GM12878 (cell line): ENCODE data around the gene NME8. TPM values are rescaled to one million over a fixed set of nuclear protein-coding genes. Genes with fewer than 3 reads are reported as not detected.
A peak's percentile ranks its signal among the peaks of the same experiment; 100 is the strongest.

Source experiments
- ATAC-seq: fragments of 200-7000 bp; cut with Tn5 transposase; 3 replicates; pipeline ENCODE4 v1.9.1; 2020; ENCODE audit warnings: mild to moderate bottlenecking, moderate library complexity
- BruUV-seq: library from RNA; stranded (reverse); fragments of 400-500 nt; replicated peaks from 2 replicates; lab custom pipeline; 2021; lab: Mats Ljungman, UMichigan
- CTCF ChIA-PET: fragments of 300-600 bp; sonication (Branson Sonifier 250); formaldehyde crosslinking; extraction: SDS; loops from one replicate; lab custom pipeline; 2021; ENCODE audit warnings: inconsistent platforms; lab: Yijun Ruan, JAX
- POLR2A ChIA-PET: fragments of 350-600 bp; formaldehyde crosslinking; extraction: SDS; loops from one replicate; lab custom pipeline; 2021; ENCODE audit warnings: inconsistent platforms; lab: Charles Lee
- RAD21 ChIA-PET: fragments of 300-600 bp; sonication (Branson Sonifier 250); formaldehyde crosslinking; loops from one replicate; lab custom pipeline; 2023; ENCODE audit warnings: antibody characterized with exemption; ENCODE audit not compliant: unreplicated experiment; lab: Charles Lee
- SMC1A ChIA-PET: fragments of 300-600 bp; sonication (Branson Sonifier 250); formaldehyde crosslinking; loops from one replicate; lab custom pipeline; 2023; ENCODE audit not compliant: unreplicated experiment, uncharacterized antibody; lab: Charles Lee
- DNase-seq: peaks from one replicate; pipeline ENCODE4 v3.0.0-alpha.2; 2011; ENCODE audit warnings: low read depth, low spot score
- FAIRE-seq: peaks from 3 replicates; lab custom pipeline; 2011; peaks lifted over from hg19 to GRCh38; lab: Jason Lieb, UNC
- H2AFZ ChIP-seq: 2 replicates; pipeline ENCODE4 v1.6.0; 2011; ENCODE audit warnings: low read depth, low read length, control low read depth; ENCODE audit not compliant: control insufficient read depth
- H3K27ac ChIP-seq: 2 replicates; pipeline ENCODE4 v1.5.1; 2011; ENCODE audit warnings: control low read depth; ENCODE audit not compliant: control insufficient read depth, insufficient read depth
- H3K27me3 ChIP-seq, 2 experiments: replicated peaks in 1 of 2; 2 replicates each; pipeline versions ENCODE4 v1.6.0 to v1.6.1; 2011; ENCODE audit warnings: low read length in 1 of 2; ENCODE audit not compliant: control insufficient read depth in 2 of 2, insufficient read depth in 2 of 2
- H3K36me3 ChIP-seq, 2 experiments: 2 replicates each; pipeline ENCODE4 v1.5.1; 2011; ENCODE audit warnings: low read length in 1 of 2; ENCODE audit not compliant: control insufficient read depth in 2 of 2, insufficient read depth in 2 of 2
- H3K4me1 ChIP-seq: 2 replicates; pipeline ENCODE4 v1.6.1; 2011; ENCODE audit warnings: mild to moderate bottlenecking, low read length, moderate library complexity, mixed read lengths; ENCODE audit not compliant: control insufficient read depth, insufficient read depth
- H3K4me2 ChIP-seq: 2 replicates; pipeline ENCODE4 v1.6.0; 2011; ENCODE audit warnings: control low read depth; ENCODE audit not compliant: control insufficient read depth, insufficient read depth
- H3K4me3 ChIP-seq: fragments of 200-600 bp; sonication (generic); 2 replicates; pipeline ENCODE4 v1.5.1; 2016
- H3K79me2 ChIP-seq: 2 replicates; pipeline ENCODE4 v1.6.0; 2011; ENCODE audit warnings: low read length; ENCODE audit not compliant: control insufficient read depth, insufficient read depth
- H3K9ac ChIP-seq: 2 replicates; pipeline ENCODE4 v1.8.0; 2011; ENCODE audit warnings: low read length, control low read depth, mixed read lengths; ENCODE audit not compliant: control insufficient read depth, insufficient read depth
- H3K9me3 ChIP-seq: replicated peaks from 3 replicates; pipeline ENCODE4 v1.5.1; 2011; ENCODE audit warnings: mild to moderate bottlenecking, low read length; ENCODE audit not compliant: control insufficient read depth, insufficient read depth
- H4K20me1 ChIP-seq: 2 replicates; pipeline ENCODE4 v1.6.0; 2011; ENCODE audit not compliant: control insufficient read depth, insufficient read depth
- EED ChIP-seq: sonication (generic); IDR thresholded peaks from 2 replicates; pipeline ENCODE4 v1.6.1; 2016; ENCODE audit warnings: antibody characterized with exemption, low read depth
- PAX5 ChIP-seq: IDR thresholded peaks from 2 replicates; pipeline ENCODE4 v1.6.1; 2011; ENCODE audit warnings: low read depth, low read length, borderline replicate concordance
- RB1 ChIP-seq: fragments of 450-650 bp; formaldehyde crosslinking; IDR thresholded peaks from 2 replicates; pipeline ENCODE4 v1.6.1; 2017; ENCODE audit warnings: mild to moderate bottlenecking, borderline replicate concordance
- WGBS: methylation state at CpG from one replicate; pipeline ENCODE4 v1.1.6; 2016; ENCODE audit warnings: low lambda C conversion rate; ENCODE audit not compliant: insufficient replicate concordance, insufficient coverage; ENCODE audit errors: missing lambda C conversion rate; 5-methylcytosine and 5-hydroxymethylcytosine counted together
- in situ Hi-C: fragments of 300-500 bp; cut with MboI; formaldehyde crosslinking; loops from 9 replicates; pipeline ENCODE4 v1.14.3; 2018; ENCODE audit warnings: mixed read lengths
- intact Hi-C: fragments of 100-400 bp; cut with micrococcal nuclease; formaldehyde crosslinking; loops from one replicate; pipeline ENCODE4 v1.14.2; 2022; ENCODE audit not compliant: unreplicated experiment
- polyA plus RNA-seq, 11 experiments: library from polyadenylated mRNA; depleted of rRNA in 4 of 11; unstranded in 6 of 11; stranded (reverse) in 5 of 11; fragments of >200 nt; fragmentation: Nextera tagmentation in 4 of 11; fragmentation: Illumina TruSeq in 1 of 11; extraction: Ambion mirVana in 4 of 11; extraction: Trizol in 1 of 11; gene quantifications; 1 replicate in 1 of 11; 2 replicates in 10 of 11; pipeline versions ENCODE4 v1.2.1 to v1.2.3, GENCODE V29; 2011 to 2016; ENCODE audit warnings: inconsistent platforms in 2 of 11, missing spikeins in 2 of 11, low read depth in 1 of 11
- total RNA-seq, 4 experiments: library from RNA; depleted of rRNA in 3 of 4; stranded (reverse); fragments of >200 nt in 3 of 4; fragmentation: Illumina TruSeq in 1 of 4; extraction: Trizol in 1 of 4; gene quantifications; 2 replicates each; pipeline versions ENCODE4 v1.2.1 to v1.2.3, GENCODE V29; 2013 to 2021
- TF ChIP-seq, protein P1 (sequence below): fragments of 450-650 bp; IDR thresholded peaks from 2 replicates; pipeline ENCODE4 v1.6.1; 2017; ENCODE audit warnings: mild to moderate bottlenecking, moderate library complexity
- TF ChIP-seq, protein P2 (sequence below), 3 experiments: IDR thresholded peaks in 2 of 3; conservative IDR thresholded peaks in 1 of 3; 2 replicates each; pipeline ENCODE4 v1.5.1; 2011; ENCODE audit warnings: low read depth in 3 of 3, low read length in 3 of 3, mild to moderate bottlenecking in 3 of 3, control low read depth in 2 of 3, moderate library complexity in 2 of 3, inconsistent platforms in 1 of 3, mixed read lengths in 1 of 3; ENCODE audit not compliant: control insufficient read depth in 2 of 3, insufficient read depth in 1 of 3; ENCODE audit errors: extremely low read depth in 1 of 3

NME8 gene
- total and polyA plus RNA-seq, 10 of the 15 experiments (the other 5 are each of a cell fraction or from before 2014, with no cell fraction given) = 0.03 to 3.5 (median 0.52) TPM; not detected in 2

DNA sequence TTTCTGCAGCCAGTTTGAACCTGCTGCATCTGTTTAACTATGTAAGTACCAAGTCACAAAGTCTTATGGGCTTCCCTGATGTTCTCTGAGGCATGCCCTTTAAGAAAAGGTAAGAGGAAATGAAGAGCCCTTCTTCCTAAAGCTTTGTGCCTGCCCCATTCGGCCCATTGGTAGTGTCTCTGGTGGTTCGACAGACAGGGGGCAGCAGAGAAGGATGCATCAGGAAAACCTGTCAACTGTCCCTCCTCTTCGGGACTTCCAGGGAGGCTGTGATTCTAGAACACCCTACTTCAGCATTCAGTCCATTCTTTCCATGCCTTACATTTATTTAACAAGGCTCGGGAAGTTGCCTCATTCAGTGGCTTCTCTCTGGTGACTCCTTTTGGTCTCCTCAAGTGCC lies 70.1 kb downstream of the NME8 start:
- FAIRE-seq (no peak), DNase-seq (no peak), ATAC-seq (no peak)
- Histone ChIP-seq H3K79me2 (peaks cover 3% of the 10 kb centered on the region; the same call in 1 of the 2 replicates), H3K27ac (no peak overlapping the region), H4K20me1 (no peaks in the 10 kb centered on the region), H3K27me3 (peaks cover 0 to 4% of the 10 kb centered on the region in 2 experiments; a peak in 2 of 4 replicates), H3K4me1 (peaks cover 13% of the 10 kb centered on the region), H3K9me3 (no peaks in the 10 kb centered on the region; the same call in 2 of the 3 replicates), H3K36me3 (no peaks in the 10 kb centered on the region), H3K9ac (no peak overlapping the region), H3K4me2 (no peak overlapping the region), H2AFZ (no peak overlapping the region), H3K4me3 (no peak overlapping the region)
- ChIA-PET RAD21 (interaction anchor here (0.7 to 4.4 kb wide), 18 partner anchors 9 to 429 kb away, joined by 3 to 24 read pairs (median 5); no protein-coding TSS in a partner anchor), POLR2A (interaction anchor here (1.1 to 3.2 kb wide), 4 partner anchors 15 to 29 kb away, joined by 3 to 17 read pairs (median 7); no protein-coding TSS in a partner anchor), SMC1A (interaction anchor here (0.5 to 8.5 kb wide), 26 partner anchors 9 to 417 kb away, joined by 3 to 98 read pairs (median 4); partner anchors contain the start of gene STARD3NL), CTCF (interaction anchor here (0.6 to 7.5 kb wide), 37 partner anchors 10 to 456 kb away, joined by 3 to 108 read pairs (median 9); no protein-coding TSS in a partner anchor)
- in situ Hi-C loops (no loop called here), intact Hi-C loops (loop anchor here (5.0 kb wide), 3 partner anchors 104 to 304 kb away; no protein-coding TSS in a partner anchor)
- no TSS peak for BruUV-seq
- no peak for TF ChIP-seq PAX5
- TF ChIP-seq, protein P1, sequence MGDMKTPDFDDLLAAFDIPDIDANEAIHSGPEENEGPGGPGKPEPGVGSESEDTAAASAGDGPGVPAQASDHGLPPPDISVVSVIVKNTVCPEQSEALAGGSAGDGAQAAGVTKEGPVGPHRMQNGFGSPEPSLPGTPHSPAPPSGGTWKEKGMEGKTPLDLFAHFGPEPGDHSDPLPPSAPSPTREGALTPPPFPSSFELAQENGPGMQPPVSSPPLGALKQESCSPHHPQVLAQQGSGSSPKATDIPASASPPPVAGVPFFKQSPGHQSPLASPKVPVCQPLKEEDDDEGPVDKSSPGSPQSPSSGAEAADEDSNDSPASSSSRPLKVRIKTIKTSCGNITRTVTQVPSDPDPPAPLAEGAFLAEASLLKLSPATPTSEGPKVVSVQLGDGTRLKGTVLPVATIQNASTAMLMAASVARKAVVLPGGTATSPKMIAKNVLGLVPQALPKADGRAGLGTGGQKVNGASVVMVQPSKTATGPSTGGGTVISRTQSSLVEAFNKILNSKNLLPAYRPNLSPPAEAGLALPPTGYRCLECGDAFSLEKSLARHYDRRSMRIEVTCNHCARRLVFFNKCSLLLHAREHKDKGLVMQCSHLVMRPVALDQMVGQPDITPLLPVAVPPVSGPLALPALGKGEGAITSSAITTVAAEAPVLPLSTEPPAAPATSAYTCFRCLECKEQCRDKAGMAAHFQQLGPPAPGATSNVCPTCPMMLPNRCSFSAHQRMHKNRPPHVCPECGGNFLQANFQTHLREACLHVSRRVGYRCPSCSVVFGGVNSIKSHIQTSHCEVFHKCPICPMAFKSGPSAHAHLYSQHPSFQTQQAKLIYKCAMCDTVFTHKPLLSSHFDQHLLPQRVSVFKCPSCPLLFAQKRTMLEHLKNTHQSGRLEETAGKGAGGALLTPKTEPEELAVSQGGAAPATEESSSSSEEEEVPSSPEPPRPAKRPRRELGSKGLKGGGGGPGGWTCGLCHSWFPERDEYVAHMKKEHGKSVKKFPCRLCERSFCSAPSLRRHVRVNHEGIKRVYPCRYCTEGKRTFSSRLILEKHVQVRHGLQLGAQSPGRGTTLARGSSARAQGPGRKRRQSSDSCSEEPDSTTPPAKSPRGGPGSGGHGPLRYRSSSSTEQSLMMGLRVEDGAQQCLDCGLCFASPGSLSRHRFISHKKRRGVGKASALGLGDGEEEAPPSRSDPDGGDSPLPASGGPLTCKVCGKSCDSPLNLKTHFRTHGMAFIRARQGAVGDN = no peak
- TF ChIP-seq, protein P2, sequence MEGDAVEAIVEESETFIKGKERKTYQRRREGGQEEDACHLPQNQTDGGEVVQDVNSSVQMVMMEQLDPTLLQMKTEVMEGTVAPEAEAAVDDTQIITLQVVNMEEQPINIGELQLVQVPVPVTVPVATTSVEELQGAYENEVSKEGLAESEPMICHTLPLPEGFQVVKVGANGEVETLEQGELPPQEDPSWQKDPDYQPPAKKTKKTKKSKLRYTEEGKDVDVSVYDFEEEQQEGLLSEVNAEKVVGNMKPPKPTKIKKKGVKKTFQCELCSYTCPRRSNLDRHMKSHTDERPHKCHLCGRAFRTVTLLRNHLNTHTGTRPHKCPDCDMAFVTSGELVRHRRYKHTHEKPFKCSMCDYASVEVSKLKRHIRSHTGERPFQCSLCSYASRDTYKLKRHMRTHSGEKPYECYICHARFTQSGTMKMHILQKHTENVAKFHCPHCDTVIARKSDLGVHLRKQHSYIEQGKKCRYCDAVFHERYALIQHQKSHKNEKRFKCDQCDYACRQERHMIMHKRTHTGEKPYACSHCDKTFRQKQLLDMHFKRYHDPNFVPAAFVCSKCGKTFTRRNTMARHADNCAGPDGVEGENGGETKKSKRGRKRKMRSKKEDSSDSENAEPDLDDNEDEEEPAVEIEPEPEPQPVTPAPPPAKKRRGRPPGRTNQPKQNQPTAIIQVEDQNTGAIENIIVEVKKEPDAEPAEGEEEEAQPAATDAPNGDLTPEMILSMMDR (IDR thresholded peaks at IDR 0.05 in 2 of 3, conservative IDR thresholded peaks at IDR 0.05 in 1 of 3; ENCODE audit: control insufficient read depth in 2 of 3, extremely low read depth in 1 of 3, insufficient read depth in 1 of 3, low read depth in 3 of 3, low read length in 3 of 3) = peak in 2 of 3 experiments; percentile 12 to 14; a peak in 3 of 6 replicates
- no peak for TF ChIP-seq EED
- TF ChIP-seq RB1 = no peak
- WGBS = 78% methylated on average over 4 of the region's 4 CpGs
